ENCODE measurements around the gene PIP5K1B.

GRCh38 chr9:68897577-68898145 lies 192.6 kb downstream of the PIP5K1B start:
- TF ChIP-seq CTCF (conservative IDR thresholded peaks at IDR 0.05; ENCODE audit: low read length) (no peak), EZH2phosphoT487 (IDR thresholded peaks at IDR 0.05; ENCODE audit: borderline replicate concordance, low read depth, low read length) (no peak)

All from OCI-LY7 (cell line).